GM19239 (cell line): ENCODE measurements around the gene GFI1B.
A peak's percentile ranks its signal among the peaks of the same experiment; 100 is the strongest.

ENCODE experiments used
- DNase-seq: peaks from one replicate; pipeline ENCODE4 v3.0.0; 2011; ENCODE audit warnings: low spot score; ENCODE audit not compliant: insufficient read length
- FAIRE-seq: peaks from 2 replicates; lab custom pipeline; 2011; peaks lifted over from hg19 to GRCh38; lab: Jason Lieb, UNC

The GFI1B gene

DNA sequence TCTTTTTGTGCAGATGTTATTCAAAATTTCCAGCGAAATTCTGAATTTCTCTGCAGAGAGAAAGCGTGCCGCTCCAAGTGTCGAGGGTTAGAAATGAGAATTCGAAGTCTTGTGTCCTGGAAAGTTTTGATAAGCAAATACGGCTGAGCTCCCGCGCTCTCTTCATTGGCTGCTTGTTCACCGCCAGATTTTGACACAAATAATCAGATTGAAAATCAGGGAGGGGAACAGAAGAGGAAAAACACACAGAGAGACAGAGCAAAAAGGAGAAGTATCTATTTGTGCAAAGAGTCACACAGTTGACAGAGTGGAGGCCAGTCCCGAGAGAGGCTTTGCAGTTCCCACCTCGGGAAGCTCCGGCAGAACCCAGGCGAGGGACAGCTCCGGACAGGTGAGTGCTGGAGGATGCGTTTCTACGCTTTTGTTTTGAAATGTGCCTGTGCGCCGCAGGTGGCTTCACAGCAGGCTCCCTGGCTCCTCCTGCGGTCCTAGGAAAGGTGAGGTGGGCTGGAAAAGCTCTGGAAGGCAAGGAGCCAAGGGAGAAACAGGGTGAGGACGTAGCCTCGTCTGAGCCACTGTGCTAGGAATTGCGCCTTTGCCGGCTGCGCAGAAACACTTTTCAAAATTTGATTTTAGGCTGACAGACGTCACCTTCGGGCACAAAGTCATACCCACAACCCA lies at the start of gene GFI1B:
Gene GFI1B, plus strand, starts transcription at position 244 of the 681 bp plus-strand sequence. CDS start 7,985 bp downstream, outside the sequence.
- FAIRE-seq (no peak), DNase-seq (no peak)

DNA sequence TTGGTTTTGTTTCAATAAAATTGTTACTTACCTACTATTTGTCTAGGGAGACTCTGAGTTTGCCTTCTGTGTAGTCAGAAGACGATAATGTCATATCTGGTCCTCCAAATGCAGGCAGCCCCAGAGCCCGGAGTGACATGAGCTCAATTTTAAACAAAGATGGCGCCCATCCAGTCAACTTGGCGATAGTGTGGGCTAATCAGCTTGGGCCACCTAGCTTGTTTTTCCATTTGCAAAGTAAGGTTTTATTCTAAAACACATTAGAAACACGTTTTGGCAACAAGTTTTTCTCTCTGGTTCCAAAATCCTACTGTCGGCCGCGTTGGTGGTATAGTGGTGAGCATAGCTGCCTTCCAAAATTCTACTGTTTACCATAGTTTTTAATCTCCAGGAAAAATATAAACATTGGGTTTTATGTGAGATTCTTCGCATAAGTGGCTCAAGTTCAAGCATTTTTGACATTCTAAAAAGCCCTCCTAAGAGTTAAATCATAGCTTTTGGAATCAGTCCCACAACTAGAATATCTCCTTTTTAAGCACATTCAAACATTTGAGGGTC lies 47.2 kb upstream of the GFI1B start:
- DNase-seq (no peak), FAIRE-seq (no peak)

DNA sequence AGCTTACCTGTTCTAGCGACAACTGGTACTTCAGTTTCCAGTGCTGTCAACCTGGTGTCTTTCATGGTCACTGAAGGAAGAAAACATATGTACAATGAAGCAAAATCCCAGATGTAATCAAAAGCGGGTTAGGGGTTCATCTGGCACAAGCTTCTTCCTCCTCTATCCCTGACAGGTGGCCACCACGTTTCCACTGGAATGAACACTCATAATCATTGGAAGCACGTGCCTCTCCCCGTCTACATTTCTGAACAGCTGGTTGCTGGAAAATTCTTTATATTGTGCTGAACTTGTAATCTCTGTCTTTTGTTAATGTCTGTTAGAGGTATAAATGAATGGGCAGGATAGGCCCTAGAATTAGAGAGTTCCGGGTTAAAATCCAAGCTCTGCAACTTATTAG lies 43.5 kb upstream of the GFI1B start:
- DNase-seq (no peak), FAIRE-seq (no peak)

DNA sequence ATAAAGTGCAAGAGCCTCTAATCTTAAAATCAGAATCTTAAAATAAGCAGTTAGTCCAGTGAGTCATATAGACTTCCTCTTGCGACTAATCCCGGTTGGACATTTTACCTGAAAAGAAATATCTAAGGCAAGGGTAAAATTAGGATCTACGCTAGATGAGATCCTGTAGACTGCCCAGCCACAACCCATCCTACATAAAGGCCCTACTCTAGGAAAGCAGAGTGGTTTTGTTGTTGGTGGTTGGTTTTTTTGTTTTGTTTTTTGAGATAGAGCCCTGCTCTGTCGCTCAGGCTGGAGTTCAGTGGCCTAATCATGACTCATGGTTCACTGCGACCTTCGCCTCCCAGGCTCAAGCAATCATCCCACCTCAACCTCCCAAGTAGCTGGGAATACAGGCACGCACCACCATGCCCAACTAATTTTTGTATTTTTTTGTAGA lies 41.0 kb upstream of the GFI1B start:
- no peak for FAIRE-seq
- DNase-seq = no peak

DNA sequence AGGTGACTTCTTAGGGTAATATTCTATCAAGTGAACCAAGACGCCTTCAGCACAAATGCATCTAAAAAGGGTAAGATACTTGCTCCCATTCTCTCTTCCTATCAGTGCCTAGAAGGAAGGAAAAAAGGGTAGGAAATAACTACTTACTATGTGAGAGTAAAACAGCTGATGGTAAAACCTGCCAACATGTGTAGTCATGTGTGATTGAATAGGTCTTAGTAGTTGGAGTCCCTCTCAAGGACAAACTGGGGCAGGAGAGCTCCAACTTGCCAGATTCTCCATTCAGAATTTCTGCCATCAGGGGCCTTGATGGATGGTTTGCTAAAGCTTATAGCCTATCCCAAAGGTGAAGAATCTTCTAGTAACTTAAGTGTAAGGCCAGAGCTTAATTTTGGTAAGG lies 39.3 kb upstream of the GFI1B start:
- FAIRE-seq (no peak), DNase-seq (no peak)

DNA sequence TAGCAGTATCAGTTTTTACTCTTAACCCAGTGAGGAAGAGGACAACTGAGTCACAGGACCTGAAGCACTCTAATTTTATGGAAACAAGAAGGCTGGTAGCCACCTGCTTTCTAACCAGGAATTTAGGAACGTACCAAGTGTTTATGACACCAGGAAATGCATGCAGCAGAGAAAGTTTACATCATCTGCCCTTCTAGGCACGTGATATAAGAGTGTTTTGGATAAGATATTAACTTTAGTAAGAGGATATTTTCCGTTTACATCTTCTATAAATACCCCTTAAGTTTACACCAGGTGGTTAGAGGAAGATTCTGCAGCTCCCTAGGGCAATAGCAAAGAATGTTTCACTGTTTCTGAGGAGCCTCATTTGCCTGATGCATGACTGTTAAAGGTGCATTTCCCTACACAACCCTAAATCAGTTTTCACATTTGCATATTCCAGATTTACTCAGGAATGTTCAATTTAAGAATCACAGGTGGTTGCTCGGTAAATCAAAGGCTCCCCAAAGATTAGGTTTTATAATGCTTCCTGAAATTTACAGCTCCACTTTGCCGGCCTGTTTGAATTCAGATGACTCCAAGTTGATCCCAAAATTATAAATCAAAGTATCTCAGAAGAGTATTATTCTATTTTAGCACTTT lies 35.8 kb upstream of the GFI1B start:
- FAIRE-seq (peak; percentile 77), DNase-seq (no peak)

DNA sequence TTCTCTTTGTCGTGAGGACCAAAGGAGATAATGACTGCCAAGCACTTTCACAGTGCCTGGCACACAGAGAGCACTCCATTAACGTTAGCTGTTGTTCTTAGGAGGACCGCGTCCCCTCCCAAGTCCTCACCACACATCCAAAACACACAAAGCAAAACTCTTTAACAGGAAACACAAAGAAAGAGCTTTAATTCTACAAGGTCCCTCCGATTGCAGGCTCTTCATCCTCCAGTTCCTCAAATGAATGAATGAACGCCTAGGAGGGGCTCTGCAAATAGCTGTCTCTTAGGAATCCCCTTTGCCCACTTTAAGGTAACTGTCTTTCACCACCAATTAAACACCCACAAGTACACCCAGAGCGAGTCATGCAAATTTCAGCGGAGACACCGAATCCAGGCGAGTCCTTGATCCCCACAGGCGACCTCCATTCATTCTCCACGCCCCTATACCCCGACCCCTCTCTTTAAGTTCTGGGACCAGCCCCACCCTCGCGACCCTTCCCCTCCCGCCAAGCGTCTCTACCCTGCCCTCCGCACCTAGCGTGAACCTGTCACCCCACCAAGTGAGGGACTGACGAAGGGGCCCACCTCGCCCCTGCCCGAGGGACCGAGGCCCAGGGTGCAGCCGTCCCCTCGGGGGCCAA lies 34.7 kb upstream of the GFI1B start:
- FAIRE-seq (peak; percentile 4), DNase-seq (no peak)

DNA sequence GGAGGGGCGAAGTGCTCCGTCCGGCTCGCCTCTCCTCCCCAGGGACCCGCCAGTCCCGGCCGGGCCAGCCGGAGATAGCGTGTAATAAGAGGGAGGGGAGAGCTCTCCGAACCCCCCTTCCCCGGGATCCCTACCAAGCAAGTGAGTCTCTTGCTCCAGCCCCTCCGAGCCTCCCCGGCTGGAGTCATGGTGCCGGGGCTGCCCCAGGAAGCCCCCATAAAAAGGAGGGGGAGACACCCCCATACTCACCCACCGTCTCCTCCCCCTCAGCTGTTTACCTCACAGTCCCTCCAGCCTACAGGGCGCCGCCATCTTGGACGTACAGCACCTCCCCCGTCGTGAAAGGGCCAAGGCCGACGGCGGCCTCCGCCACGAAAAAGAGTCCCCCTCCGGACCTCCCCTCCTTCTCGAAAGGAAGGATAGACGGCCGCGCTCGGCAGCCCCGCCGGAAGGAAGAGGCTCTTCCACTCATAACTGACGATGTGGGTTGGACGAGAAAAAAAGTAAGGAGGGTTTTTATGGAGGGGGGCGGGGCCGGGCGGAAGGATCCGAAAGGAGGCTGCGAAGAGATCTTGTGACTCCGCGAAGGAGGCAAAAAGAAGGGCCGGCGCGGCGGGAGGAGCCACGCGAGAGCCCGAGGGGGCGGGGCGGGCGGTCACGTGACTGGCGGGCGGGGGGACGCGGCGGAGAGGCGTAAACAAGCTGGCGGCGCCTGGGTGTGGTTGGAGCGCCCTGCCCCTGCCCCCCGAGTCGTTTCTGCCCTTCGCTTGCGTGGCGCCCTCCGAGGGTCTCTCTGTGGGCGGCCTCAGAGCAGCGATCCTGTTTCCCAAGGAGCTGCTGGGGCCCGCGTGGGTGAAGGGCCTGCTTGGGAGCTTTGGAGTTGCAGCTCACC lies 34.0 kb upstream of the GFI1B start, which contains the start of gene TSC1:
Gene TSC1, minus strand, starts transcription at position 323 of the 892 bp plus-strand sequence. CDS start 15,744 bp downstream, outside the sequence.
- DNase-seq (peak; percentile 82), FAIRE-seq (peak; percentile 67)

DNA sequence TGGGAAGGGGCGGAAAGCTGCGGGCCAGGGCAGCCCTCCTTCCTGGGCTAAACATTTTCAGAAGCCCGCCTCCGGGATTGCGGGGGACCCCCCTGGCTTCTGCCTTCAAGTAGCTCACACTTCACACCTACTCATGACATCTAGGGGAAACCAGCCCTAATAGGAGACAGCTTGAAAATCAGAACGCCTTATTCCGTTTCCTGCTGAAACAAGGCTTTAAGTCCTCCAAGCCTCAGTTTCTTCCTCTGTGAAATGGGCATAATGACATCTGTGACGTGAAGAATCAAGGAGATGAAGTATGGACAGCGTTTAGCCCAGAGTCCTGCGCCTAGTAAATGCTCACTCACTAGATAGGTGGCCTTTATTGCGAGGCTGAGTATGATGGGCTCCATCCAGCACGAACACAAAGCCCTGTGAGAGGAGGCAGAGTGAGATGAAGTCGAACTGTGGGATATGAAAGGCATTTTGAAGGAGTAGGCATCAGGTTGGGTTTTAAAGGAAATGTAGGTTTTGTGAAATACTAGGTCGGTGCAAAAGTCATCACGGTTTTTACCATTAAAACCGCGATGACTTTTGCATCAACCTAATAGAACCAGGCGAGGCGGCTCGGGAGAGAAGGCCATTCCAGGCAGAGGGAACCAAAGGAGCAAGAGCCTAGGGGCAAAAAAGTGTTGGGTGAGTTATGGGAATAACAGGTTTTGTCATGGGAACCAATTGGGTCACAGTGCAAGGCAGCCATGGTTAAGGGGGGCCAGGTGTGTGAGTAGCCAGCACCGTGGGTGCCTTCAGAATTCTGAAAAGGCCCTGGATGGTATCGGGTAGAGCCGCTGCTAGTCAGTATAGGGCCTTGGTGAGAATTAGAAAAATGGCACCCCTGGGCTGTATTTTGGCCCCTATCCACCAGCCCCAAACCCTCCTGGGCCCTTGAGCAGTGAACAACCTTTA lies 33.0 kb upstream of the GFI1B start:
- FAIRE-seq (peak; percentile 56), DNase-seq (no peak)

DNA sequence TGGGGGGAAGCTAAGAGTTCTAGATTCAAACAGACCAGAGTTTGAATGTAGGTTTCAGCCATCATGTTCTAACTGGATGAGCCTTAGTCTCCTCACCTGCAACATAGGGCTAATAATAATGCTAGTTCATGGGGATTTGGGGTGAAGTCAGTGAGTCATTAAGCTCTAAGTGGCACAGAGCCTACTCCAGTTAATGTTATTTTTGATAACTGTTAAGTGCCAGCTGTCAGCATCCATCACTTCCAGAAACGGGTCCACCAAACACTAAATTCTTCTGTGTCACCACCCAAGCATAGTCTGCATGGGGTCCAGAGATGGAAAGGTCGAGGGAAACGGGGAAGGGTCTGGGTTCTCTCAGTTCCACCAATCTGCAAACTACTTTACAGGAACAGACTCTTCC lies 32.3 kb upstream of the GFI1B start:
- DNase-seq (no peak), FAIRE-seq (no peak)

DNA sequence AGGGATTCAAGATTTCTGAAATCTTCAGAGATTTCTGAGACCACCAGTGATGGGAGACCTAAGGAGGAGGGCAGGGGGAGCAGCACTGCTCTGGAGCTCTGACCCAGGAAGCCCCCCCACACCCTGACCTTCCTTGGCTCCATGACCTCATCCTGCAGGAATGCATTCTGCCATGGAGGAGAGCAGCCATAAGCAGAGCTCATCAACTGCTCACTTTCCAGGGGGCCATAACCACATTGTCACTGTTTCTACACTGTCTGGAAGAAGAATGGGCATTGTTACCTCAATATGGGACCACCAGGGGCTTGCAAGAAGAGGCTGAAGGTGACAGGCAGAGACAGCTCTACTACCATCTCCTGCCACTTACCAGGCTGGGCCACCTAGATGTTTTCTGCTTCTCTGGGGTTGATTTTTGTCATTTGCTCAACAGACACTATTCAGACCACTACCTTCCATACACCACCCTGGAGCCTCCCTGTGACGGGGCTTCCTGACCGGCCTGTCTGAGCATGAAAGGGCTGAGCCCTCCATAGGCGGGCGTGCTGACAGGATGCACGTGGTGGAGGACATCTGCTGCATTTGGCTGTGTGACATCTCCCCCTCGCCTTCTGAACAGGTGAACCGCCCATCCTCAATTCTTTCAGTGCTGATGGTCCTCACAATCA lies 31.7 kb upstream of the GFI1B start:
- no peak for FAIRE-seq
- DNase-seq = no peak

DNA sequence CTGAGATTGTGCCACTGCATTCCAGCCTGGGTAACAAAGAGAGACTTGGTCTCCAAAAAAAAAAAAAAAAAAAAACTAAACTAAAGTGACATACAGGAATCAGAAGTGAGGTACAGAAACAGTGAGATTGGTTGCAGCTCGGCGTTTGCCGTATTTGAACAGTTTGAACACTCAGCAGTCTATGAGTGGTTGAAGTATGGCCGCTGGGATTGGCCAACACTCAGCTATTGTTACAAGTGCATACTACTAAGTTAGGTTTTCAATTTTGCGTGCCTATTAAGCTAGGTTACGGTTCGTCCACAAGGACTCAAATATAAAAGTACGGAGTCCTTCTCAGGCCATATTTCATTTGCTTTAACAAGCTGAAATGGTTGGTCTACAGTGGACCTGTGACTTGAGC lies 30.7 kb upstream of the GFI1B start:
- FAIRE-seq (no peak), DNase-seq (no peak)

DNA sequence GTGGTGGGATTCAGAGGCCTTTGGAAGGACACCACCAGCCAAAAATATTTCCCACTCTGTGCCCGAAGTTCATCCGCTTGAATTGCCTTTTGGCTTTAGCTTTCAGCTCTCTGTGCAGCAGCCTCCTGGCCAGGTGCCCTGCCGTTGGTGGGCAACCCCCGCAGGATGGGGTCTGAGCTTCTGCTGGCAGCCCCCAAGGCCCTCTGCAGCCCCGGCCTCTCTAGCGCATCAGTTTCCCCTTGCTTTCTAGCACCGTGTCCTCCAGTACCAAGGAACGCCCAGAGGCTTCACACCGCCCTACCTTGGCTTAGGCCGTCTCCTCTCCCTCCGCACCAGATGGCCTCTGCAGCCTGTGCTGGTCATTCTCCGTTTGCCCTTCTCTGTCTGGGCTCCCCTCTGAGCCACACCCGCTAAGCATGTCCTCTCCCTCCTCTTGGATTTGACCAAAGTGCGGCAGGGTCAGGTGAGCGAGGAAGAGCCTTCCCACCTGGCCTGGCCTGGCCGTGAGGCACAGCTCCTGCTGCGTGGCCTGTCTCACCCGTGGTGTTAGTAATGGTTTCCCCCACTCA lies 29.9 kb upstream of the GFI1B start:
- no peak for DNase-seq
- no peak for FAIRE-seq

DNA sequence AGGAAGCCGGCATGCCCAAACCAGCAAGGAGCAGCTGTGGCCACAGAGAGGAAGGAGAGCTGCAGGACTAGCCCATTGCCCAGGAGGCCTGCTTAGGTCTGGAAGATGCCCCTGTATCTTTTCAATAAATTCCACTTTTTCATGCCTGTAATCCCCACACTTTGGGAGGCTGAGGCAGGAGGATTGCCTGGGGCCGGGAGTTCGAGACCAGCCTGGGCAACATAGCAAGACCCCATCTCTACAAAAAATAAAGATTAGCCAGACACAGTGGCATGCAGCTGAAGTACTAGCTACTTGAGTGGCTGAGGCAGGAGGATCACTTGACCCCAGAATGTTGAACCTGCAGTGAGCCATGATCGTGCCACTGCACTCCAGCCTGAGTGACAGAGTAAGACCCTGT lies 28.8 kb upstream of the GFI1B start:
- FAIRE-seq (no peak), DNase-seq (no peak)

DNA sequence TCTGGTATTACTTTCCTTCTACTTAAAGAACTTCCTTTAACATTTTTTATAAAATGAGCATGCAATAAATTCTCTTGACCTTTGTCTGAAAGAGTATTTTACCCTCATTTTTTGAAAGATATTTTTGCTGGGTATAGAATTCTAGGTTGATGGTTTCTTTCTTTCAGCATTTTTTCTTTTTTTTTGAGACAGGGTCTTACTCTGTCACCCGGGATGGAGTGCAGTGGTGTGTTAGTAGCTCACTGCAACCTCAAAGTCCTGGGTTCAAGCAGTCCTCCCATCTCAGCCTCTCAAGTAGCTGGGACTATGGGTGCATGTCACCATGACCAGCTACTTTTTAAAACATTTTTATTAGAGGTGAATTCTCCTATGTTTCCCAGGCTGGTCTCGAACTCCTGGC lies 23.4 kb upstream of the GFI1B start:
- no peak for DNase-seq
- no peak for FAIRE-seq

DNA sequence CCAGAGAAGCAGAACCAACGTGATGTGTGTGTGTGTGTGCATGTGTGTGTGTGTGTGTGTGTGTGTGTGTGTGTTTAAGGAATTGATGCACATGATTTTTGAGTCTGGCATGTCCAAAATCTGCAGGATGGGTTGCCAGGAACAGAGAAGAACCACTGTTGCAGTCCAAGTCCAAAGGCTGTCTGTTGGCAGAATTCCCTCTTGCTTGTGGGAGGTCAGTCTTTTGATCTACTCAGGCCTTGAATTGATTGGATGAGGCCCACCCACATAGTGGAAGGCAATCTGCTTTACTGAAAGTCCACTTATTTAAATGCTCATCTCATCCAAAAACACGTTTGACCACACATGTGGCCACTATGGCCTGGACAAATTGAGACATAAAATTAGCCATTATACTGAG lies 22.7 kb upstream of the GFI1B start:
- FAIRE-seq = no peak
- no peak for DNase-seq

DNA sequence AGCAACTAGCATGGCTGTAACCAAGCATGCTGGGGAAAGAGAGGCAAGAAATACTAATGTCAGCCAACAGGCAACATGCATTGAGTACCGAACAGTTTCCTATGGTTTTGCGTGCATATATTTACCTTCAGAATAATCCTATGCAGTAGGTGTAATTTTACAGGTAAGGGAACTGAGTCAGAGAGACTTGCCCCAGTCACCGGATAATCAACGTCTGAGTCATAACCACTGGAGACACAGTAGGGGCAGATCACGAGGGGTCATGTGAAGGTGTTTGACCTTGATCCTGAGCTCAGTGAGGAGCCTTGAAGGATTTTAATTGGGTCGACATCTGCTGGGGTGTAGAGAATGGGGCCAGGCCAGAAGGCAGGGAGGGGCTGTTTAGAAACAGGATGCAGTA lies 20.7 kb upstream of the GFI1B start:
- FAIRE-seq (no peak), DNase-seq (no peak)

DNA sequence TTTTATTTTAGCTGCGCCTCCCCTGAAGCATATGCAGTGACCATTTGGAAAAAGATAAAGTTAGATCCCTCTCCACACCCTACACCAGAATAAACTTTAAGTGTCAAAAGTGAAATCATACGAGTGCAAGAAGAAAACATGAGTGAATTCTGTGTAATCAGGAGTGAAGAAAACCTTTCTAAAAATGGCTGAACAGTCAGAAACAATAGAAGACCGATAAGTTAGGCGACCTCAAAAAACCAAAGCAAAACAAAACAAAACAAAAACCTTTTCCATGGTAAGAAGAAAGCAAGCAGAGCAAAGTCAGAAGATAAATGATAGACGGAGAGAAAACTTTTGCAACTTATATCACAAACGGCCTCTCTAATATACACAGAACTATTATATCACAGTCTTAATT lies 17.5 kb upstream of the GFI1B start:
- no peak for FAIRE-seq
- DNase-seq = no peak
